Mucosa of rectum (tissue), 2 donors: ENCODE data around the gene TCTA.
"Not testable (repeated sequence)": the region's sequence is repeated elsewhere in the genome, so short reads cannot be mapped to it uniquely, and the experiment has no call there.

Experiments used
- H3K27ac ChIP-seq, 2 donors: one replicate each; pipeline ENCODE4 v1.7.0; 2013; ENCODE audit warnings: inconsistent platforms in 2 of 2, low read depth in 2 of 2, low read length in 2 of 2
- H3K27me3 ChIP-seq, 2 donors: one replicate each; pipeline ENCODE4 v1.7.0; 2013; ENCODE audit warnings: low read length in 2 of 2; ENCODE audit not compliant: control insufficient read depth in 2 of 2, insufficient read depth in 2 of 2
- H3K36me3 ChIP-seq, 2 donors: one replicate each; pipeline ENCODE4 v1.7.0; 2013; ENCODE audit warnings: low read length in 2 of 2; ENCODE audit not compliant: control insufficient read depth in 2 of 2, insufficient read depth in 2 of 2
- H3K4me1 ChIP-seq, 2 donors: one replicate each; pipeline ENCODE4 v1.7.0; 2013; ENCODE audit warnings: low read length in 2 of 2, mild to moderate bottlenecking in 1 of 2; ENCODE audit not compliant: control insufficient read depth in 2 of 2, insufficient read depth in 2 of 2
- H3K4me3 ChIP-seq, 2 donors: one replicate each; pipeline ENCODE4 v1.7.0; 2013; ENCODE audit warnings: low read length in 2 of 2
- H3K9ac ChIP-seq, 2 donors: one replicate each; pipeline ENCODE4 v1.7.0; 2013; ENCODE audit warnings: low read length in 2 of 2, low read depth in 1 of 2, mild to moderate bottlenecking in 1 of 2
- H3K9me3 ChIP-seq, 2 donors: one replicate each; pipeline ENCODE4 v1.7.0; 2013; ENCODE audit warnings: low read length in 2 of 2; ENCODE audit not compliant: control insufficient read depth in 2 of 2
- donor health status: healthy.
- donor health status: Normal muscosa, but diverticular disease.

Gene TCTA

DNA sequence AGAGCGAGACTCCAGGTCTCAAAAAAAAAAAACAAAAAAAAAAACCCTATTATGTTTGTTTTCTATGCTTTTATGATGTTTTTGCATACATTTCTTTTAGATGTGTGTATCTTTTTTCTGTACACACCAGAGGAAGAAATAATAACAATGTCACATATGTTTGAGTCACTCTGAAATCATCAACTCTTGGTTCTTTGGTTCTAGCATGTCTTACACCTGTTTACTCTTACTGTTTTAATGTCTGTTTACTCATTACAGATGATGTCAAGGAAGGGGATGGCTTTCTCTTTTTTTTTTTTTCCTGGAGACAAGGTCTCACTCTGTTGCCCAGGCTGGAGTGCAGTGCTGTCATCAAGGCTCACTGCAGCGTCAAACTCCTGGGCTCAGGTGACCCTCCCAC is 24.5 kb upstream of the TCTA start:
- Histone ChIP-seq H3K4me1 (peaks cover 3 to 10% of the 10 kb centered on the region in 2 donors), H3K36me3 (peaks cover 0 to 4% of the 10 kb centered on the region in 2 donors), H3K9me3 (no peaks in the 10 kb centered on the region), H3K27ac (no peak overlapping the region), H3K9ac (no peak overlapping the region), H3K4me3 (no peak overlapping the region), H3K27me3 (no peaks in the 10 kb centered on the region)

DNA sequence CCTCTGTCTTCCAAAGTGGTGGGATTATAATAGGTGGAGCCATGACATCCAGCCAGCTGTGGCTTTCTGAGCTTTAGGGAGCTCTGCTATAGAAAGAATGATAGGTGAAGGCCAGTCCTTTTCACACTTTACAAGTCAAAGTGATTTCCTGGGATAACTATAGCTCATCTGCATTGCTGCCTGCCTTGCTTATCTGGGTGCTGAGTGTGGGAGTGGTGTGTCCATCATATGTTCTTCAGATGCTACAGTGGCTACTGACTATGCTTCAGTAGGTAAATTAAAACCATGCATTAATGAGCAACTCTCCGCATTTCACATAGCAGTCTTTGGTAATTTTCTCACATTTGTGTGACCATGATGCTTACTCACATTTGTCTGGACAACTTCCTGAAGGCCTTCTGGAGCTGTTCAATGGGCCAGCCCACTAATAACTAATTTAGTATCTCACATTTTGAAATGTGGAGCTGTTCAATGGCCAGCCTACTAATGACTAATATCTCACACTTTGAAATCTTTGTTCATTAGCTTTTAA is 23.9 kb upstream of the TCTA start:
- Histone ChIP-seq H3K9me3 (no peaks in the 10 kb centered on the region), H3K27me3 (no peaks in the 10 kb centered on the region), H3K27ac (no peak overlapping the region), H3K36me3 (peaks cover 0 to 4% of the 10 kb centered on the region in 2 donors), H3K4me1 (peaks cover 3 to 10% of the 10 kb centered on the region in 2 donors), H3K9ac (no peak overlapping the region), H3K4me3 (no peak overlapping the region)

DNA sequence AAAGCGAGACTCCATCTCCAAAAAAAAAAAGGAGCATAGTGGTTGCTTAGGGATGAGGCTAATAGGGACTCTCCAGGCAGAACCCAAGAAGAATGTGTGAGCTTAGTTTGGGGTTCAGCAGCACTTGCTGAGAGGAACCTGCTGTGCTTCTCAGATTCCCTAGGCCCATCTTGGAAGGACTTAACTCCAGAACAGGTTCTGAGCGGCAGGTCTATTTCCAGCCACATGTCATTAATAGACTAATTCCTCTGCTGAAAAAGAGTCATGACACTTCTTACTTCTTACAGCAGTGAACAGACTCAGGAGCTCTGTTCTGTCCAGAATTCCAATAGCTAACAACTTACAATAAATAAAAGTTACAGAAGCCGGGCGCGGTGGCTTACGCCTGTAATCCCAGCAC is 22.9 kb upstream of the TCTA start:
- Histone ChIP-seq H3K4me1 (peaks cover 3 to 8% of the 10 kb centered on the region in 2 donors), H3K4me3 (no peak overlapping the region), H3K36me3 (peaks cover 0 to 4% of the 10 kb centered on the region in 2 donors), H3K27me3 (no peaks in the 10 kb centered on the region), H3K9ac (no peak overlapping the region), H3K27ac (no peak overlapping the region), H3K9me3 (no peaks in the 10 kb centered on the region)

DNA sequence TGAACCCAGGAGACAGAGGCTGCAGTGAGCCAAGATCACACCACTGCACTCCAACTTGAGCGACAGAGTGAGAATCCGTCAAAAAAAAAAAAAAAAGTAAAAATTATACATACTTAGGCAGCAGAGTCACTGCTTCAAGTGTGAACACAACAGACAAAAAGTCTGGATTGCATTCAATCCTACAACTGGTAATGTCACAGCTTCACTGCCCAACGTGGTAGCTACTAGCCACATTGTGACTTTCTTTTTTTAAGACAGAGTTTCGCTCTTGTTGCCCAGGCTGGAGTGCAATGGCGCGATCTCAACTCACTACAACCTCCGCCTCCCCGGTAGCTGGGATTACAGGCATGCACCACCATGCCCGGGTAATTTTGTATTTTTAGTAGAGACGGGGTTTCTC is 20.9 kb upstream of the TCTA start:
- not testable (repeated sequence) for H3K4me3 ChIP-seq, H3K27me3 ChIP-seq, H3K4me1 ChIP-seq, H3K9ac ChIP-seq, H3K27ac ChIP-seq, H3K9me3 ChIP-seq
- H3K36me3 ChIP-seq: peaks cover 8 to 11% of the 10 kb centered on the region in 2 donors

DNA sequence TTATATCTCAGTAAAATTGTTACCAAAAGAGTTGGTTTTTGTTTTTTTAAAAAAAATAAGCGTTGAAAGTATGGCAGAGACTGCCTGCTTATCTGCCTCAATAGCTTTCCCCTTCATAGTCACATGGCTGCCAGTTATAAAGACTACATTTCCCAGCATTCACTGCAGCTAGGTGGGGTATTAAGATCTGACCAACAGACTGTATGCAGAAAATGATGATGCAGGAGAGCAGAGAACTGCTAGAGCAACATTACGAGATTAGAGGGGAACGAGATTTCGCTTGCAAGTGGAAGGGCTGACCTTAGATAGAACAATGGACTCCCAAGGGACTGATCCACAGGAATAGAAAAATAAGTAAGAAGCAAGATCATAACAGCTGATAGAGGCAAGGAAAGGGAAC is 14.8 kb upstream of the TCTA start:
- peaks cover 0 to 13% of the 10 kb centered on the region in 2 donors for H3K4me1 ChIP-seq
- no peak overlapping the region for H3K9ac ChIP-seq
- peaks cover 8 to 17% of the 10 kb centered on the region in 2 donors for H3K36me3 ChIP-seq
- H3K9me3 ChIP-seq: no peaks in the 10 kb centered on the region
- no peak overlapping the region for H3K4me3 ChIP-seq
- no peak overlapping the region for H3K27ac ChIP-seq
- no peaks in the 10 kb centered on the region for H3K27me3 ChIP-seq

DNA sequence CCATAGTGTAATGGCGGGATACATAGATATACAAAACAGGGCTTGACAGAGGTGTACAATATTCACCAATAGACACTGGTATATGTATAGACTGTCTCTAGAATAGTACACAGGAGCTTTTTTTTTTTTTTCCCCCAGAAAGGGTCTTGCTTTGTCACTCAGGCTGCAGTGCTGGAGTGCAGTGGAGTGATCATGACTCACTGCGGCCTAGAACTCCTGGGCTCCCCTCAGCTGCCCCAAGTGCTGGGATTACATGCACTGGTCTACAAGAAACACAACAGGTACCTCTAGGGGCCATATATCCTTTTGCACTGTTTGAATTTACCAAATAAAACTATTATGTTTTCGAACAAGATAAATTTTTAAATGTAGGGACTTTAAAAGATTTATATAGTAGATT is 12.8 kb upstream of the TCTA start:
- Histone ChIP-seq H3K36me3 (peaks cover 6 to 26% of the 10 kb centered on the region in 2 donors), H3K9ac (no peak overlapping the region), H3K27ac (no peak overlapping the region), H3K4me3 (no peak overlapping the region), H3K4me1 (peaks cover 0 to 16% of the 10 kb centered on the region in 2 donors), H3K9me3 (no peaks in the 10 kb centered on the region), H3K27me3 (no peaks in the 10 kb centered on the region)

DNA sequence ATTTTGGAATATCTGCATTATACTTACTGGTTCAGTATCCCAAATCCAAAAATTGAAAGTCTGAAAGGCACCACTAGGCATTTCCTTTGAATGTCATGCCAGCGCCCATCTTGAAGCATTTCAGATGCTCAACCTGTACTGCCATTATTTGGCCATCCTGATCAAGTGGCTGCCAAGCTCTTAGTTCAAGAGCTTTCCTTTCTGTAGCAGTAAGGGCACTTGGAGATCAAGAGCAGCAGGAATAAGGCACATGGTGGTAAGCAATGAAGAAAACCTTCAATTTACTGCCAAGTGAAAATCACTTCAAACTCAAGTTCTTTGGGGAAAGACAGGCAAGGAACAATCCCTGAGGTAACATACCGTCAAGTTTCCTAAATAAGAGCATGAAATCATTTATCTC is 10.5 kb upstream of the TCTA start:
- Histone ChIP-seq H3K36me3 (peaks cover 0 to 18% of the 10 kb centered on the region in 2 donors), H3K4me1 (peaks cover 3 to 16% of the 10 kb centered on the region in 2 donors), H3K4me3 (no peak overlapping the region), H3K27ac (no peak overlapping the region), H3K9ac (no peak overlapping the region), H3K27me3 (no peaks in the 10 kb centered on the region), H3K9me3 (no peaks in the 10 kb centered on the region)

DNA sequence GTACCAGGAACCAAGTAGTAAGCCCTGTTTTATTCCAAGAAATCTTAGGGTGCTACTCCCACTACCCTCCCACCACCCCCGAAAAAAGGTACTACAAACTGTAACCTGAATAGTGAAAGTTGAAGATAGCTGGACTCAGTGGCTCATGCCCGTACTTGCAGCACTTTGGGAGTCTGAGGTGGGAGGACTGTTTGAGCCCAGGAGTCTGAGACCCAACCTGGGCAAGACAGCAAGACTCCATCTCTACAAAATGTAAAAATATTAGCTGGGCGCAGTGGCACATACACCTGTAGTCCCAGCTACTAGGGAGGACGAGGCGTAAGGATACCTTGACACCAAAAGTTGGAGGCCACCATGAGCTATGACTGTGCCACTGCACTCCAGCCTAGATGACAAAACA is 8.3 kb upstream of the TCTA start:
- Histone ChIP-seq H3K36me3 (peaks cover 0 to 11% of the 10 kb centered on the region in 2 donors), H3K27me3 (no peaks in the 10 kb centered on the region), H3K9me3 (no peaks in the 10 kb centered on the region), H3K4me3 (no peak overlapping the region), H3K27ac (no peak overlapping the region), H3K9ac (no peak overlapping the region), H3K4me1 (peaks cover 8 to 17% of the 10 kb centered on the region in 2 donors)

DNA sequence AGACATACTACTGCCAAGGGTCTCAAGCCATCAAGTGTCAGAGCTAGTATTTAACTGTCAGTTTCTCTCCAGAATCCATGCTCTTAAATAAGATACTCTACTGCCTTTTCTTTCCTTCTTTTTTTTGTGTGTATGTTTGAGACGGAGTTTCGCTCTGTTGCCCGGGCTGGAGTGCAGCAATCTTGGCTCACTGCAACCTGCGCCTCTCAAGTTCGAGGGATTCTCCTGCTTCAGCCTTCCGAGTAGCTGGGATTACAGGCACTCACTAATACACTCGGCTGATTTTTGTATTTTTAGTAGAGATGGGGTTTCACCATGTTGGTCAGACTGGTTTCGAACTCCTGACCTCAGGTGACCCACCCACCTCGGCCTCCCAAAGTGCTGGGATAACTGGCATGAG is 6.7 kb upstream of the TCTA start:
- peaks cover 0 to 11% of the 10 kb centered on the region in 2 donors for H3K36me3 ChIP-seq
- not testable (repeated sequence) for H3K27ac ChIP-seq, H3K27me3 ChIP-seq, H3K9ac ChIP-seq, H3K4me3 ChIP-seq, H3K9me3 ChIP-seq
- peaks cover 17 to 22% of the 10 kb centered on the region in 2 donors for H3K4me1 ChIP-seq

DNA sequence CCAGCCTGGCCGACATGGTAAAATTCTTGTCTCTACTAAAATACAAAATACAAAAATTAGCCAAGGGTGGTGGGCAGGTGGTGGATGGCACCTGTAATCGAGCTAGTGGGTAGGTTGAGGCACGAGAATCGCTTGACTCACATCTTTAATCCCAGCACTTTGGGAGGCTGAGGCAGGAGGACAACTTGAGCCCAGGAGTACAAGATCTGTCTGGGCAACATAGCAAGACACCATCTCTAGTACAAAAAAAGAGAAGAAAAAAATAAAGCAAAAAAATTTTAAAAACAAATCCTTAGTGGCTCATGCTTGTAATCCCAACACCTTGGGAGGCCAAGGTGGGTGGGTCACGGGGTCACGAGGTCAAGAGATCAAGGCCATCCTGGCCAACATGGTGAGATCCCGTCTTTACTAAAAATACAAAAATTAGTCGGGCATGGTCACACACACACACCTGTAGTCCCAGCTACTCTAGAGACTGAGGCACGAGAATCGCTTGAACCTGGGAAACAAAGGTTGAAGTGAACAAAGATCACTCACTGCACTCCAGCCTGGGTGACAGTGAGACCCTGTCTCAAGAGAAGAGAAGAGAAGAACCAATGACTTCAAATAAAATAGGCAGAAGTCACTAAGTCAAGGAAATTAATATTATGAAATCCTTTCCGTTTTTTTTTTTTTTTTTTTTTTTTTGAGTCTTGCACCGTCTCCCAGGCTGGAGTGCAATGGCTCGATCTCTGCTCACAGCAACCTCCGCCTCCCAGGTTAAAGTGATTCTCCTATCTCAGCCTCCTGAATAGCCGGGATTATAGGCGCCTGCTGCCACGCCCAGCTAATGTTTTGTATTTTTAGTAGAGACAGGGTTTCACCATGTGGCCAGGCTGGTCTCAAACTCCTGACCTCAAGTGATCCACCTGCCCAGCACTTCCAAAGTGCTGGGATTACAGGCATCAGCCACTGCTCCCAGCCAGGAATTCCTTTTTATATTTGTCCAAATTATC is 5.4 kb upstream of the TCTA start:
- Histone ChIP-seq H3K4me1 (peaks cover 17 to 20% of the 10 kb centered on the region in 2 donors), H3K4me3 (no peak overlapping the region), H3K27ac (no peak overlapping the region), H3K36me3 (peaks cover 0 to 11% of the 10 kb centered on the region in 2 donors), H3K27me3 (no peaks in the 10 kb centered on the region), H3K9me3 (no peaks in the 10 kb centered on the region), H3K9ac (no peak overlapping the region)
